ENCODE data around the gene ENOX1.

Gene ENOX1

DNA sequence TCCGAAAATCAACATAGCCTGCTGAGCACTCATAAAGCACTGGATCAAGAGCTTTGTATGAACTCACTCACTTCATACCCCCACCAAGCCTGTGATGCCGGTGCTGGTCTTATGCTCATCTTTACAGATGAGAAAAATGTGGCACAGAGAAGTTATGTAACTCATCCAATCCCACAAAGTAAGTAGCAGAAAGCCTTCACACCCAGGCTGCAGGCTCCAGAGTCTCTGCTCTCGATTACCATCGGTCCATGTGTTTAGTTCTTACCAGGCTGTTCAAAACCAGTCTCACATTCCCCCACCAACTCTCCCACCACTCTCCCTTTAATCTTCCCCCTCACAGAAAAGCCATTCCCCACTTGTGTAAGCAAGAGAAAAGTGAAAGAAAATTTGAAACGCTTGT lies 487.4 kb downstream of the ENOX1 start:
- no peak for DNase-seq

GRCh38 chr13:43298816-43299215 lies 488.0 kb downstream of the ENOX1 start:
- DNase-seq: no peak

DNA sequence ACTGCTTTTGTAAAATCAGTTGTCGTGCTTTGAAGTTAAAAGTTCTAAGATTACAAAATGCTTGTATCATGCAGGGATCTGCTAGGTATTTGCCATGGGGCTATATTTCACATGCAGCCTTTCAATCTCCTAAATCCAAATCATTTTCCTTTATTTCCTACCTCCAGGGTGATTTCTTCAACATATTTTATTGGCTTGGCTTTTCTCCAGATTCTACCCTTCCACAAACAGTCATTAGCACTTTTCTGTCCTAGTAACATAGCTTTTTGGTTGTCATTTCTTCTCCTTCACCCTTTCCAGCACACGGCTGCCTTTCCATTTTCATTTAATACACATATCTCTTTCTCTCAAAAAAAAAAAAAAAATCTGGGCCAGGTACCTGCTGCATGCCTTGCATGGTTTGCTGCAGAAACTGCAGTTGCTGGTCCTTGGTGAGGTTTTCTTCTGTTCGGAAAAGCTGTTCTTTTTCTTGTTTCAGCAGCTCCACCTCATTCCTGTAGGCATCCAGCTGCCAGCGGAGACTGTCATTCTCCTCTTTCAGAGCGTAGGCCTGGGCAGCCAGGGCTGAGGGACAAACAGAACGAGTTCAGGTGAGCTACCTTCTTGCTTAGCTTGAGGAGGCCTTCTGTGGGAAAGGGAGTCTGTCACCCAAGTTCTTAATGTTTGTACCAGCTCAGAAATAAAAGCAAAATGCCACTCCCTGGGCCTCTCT lies 488.6 kb downstream of the ENOX1 start:
- DNase-seq: no peak

GRCh38 chr13:43295825-43296564 lies 490.8 kb downstream of the ENOX1 start:
- no peak for DNase-seq

DNA sequence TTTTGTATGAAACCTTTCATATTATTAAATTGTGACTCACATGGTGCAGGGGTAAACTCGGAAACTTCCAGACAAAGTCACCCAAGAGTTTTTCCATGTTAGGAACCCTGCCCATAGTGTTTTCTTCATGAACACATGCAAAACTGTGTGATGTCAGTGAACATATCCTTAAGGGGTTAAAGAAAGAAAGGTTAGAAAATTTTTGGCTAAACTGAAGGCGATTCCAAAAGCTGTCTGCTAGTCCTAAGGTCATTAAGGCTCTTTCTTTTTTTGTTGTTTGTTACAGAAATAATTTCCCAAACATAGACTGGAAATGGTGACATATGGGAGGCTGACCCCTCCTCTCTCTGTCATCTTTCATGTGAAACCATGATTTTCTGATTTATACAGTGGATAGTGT lies 491.5 kb downstream of the ENOX1 start:
- no peak for DNase-seq

DNA sequence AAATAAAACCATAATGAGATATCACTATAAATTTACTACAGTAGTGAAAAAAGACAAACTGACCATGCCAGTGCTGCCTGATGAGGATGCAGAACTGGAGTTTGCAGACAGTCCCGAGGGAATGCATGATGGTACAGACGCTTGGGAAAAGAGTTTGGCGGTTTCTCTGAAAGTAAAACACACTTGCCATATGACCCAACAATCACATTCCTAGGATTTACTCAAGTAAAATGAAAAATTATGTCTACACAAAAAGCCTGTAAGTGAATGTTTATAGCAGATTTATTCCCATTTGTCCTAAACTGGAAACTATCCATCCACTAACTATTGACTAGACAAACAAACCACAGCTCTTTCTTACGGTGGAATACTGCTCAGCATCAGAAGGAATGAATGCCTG lies 492.4 kb downstream of the ENOX1 start:
- no peak for DNase-seq

DNA sequence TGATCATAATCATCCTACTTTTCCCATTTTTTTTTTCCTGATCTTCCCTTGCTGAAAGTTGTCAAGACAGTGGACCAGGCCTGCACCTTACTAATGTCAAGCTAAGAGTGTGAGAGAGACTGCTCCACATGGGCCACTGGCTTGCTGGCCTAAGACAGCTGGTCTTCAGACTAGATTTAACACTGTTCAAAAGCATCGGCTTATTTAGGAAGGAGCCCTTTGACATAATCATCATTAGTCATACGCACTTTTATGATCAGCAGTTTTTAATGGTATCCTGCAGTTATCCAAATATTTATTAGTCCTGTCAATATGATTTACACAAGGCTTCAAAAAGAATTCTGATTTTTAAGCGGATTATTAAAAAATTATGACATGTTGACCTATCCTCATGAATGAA lies 492.8 kb downstream of the ENOX1 start:
- DNase-seq: no peak

DNA sequence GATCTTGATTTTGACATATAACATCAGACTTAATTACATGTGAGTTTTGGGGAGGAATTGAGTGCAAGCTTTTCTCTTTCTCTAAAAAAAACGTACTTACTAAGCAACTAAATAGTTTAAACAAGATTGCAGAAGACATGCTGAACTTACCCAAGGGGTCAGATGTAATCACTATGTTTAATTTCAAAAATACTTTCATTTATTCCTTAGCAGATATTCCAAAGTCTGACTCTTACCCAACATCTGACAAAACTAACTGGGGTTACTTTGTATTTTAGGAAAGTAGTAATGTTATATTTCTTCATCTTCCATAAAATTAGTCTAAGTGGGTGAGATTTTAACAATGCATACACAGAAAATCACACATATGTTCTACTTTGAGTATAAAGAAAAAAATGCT lies 493.2 kb downstream of the ENOX1 start:
- DNase-seq: no peak

GRCh38 chr13:43293008-43293407 lies 493.8 kb downstream of the ENOX1 start:
- DNase-seq: no peak

DNA sequence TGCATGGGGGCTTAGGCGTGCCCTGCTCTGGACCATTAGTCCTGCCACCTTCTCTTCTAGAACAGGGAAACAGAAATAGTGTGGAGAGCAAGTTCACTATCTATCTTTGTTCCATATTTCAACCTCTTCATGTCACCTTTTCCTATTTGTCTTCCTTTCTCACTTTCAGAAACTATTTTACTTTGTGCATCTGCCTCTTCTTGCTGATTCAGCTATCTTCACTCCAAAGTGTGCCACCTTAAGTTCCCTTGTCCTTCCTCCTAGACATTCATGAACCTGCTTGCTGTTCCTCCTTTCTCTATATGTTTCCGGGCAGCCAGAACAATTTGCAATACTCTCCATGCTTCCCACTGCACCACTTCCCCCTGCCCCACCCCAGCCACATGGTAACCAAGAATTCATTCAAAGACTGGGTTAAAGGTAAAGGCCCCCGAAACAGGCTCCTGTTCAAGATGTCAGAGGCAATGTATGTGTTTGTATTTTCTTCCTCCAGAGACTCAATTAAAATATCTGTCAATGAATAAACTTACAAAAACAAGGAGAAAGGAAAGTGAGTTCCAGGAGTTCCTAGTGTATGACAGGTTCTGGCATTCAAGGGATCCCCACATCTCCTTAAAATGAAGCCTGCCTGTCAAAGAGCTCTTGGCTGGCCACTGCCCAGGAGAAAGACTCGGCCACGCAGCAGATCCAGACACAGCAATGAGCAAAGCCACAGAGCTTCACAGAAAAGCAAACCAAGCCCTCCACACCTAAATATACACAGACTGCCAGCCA lies 495.3 kb downstream of the ENOX1 start:
- DNase-seq: no peak

DNA sequence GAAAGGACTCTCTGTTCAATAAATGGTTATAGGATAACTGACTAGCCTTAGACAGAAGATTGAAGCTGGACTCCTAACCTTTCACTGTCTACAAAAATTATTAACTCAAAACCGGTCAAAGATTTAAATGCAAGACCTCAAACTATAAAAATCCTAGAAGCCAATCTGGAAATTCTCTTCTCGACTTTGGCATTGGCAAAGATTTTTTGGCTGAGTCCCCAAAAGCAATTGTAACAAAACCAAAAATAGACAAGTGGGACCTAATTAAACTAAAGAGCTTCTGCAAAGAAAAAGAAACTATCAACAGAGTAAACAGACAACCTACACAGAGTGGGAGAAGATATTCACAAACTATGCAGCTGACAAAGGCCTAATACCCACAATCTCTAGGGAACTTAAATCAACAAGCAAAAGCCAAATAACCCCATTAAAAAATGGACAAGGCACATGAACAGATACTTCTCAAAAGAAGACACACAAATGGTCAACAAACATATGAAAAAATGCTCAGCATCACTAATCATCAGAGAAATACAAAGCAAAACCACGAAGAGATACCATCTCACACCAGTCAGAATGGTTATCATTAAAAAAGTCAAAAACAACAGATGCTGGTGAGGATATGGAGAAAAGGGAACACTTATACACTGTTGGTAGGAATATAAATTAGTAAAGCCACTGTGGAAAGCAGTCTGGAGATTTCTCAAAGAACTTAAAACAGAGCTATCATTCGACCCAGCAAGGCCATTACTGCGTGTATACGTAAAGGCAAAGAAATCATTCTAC lies 497.1 kb downstream of the ENOX1 start:
- DNase-seq: no peak

- DNase-seq: no peak
Observed at GRCh38 chr13:43286751-43287150, 500.0 kb downstream of the ENOX1 start.

- DNase-seq: no peak
Observed at GRCh38 chr13:43285933-43286597, 500.7 kb downstream of the ENOX1 start.

DNA sequence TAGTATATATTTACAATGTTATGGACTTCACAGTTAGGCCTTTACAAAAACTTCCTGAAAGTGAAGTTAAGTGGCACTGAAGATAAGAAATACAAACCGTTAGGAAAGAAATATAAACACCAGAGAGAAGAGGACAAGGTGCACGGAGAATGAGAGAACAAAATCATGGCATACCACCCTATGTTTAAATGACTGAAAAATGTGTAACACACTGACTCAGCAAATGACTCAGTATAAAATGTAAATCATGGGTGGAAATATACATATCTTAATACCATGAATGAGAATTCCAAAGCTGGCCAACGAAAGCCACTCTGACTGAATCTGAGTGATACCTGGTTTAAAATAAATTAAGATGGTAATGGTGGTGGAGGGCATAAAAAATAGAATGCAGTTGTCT lies 502.6 kb downstream of the ENOX1 start:
- no peak for DNase-seq

DNA sequence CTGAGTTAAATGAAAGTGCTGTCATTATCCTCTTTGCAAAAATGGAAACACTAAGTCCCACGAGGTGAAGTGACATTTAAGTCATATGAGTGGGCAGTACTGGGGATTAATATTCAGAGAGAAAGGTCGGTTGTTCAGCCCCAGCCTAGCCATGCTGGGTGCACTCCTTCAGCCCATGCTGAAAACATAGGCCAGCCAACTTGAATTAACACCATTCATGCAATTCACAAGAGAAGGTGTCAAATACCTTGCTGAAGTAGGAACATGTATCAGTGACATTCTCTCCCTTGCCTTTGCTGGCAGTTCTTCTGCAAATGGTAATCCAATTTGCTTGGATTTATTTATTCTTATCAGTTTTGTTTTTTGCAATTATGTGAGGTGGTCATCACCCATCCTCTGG lies 507.1 kb downstream of the ENOX1 start:
- no peak for DNase-seq

- no peak for DNase-seq
Observed at GRCh38 chr13:43278127-43278526, 508.6 kb downstream of the ENOX1 start.

GRCh38 chr13:43277142-43277541 lies 509.6 kb downstream of the ENOX1 start:
- DNase-seq: no peak

DNA sequence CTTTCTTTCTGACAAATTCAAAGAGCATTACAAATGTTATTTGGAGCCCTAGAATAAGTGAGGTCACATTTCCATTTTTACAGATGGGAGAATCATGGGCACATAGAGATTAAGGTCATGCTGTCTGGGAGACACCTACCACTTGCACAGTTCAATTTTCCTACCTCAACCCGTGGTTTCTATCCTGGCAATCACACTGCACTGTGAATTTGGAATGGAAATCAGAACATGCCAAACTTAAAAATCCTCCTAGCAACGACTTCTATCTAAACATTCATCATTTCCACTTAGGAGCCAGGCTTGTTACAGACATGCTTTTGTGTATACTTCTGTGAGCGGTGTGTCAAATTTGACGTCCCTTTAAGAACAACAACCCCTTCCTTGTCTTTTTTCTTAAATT lies 511.9 kb downstream of the ENOX1 start:
- no peak for DNase-seq

- no peak for DNase-seq
Observed at GRCh38 chr13:43273362-43273761, 513.4 kb downstream of the ENOX1 start.

GRCh38 chr13:43272851-43273250 lies 513.9 kb downstream of the ENOX1 start:
- no peak for DNase-seq

GRCh38 chr13:43271152-43271551 lies 515.6 kb downstream of the ENOX1 start:
- DNase-seq: no peak

DNA sequence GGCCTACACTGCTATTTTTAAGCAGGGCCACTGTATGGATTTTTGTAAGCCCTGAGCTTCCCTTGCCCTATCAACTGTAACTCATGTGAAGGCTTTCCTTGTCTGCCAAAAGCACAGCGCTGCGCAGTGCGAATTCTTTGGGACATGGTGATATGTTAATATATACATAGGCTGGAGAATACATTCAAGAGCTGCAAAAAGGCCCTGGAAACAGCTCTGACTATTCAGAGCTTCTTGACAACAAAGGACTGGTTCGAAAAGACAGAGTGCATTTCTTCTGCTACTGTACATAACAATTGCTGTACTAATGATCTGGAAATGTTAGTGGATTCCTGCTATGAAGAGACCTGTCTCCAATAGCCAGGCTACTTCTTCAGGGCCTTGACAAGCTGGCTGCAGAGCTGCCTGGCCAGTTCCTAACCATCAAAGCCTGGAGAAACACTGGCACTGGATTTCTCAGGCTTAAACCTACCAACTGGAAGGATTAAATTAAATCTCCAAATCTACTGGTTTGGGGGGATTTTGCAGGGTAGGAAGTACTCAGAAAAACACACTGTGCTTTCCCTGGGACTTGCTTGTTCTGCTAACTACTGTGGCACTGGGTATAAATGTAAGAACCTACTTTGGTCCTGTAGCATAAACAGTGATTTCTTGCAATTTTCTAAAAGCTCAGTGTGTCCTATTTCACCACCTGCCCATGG lies 516.5 kb downstream of the ENOX1 start:
- no peak for DNase-seq
